ENCODE results near the gene ZC3H15.
"Not testable (repeated sequence)": the region's sequence is repeated elsewhere in the genome, so short reads cannot be mapped to it uniquely, and the experiment has no call there.

The ZC3H15 gene

DNA sequence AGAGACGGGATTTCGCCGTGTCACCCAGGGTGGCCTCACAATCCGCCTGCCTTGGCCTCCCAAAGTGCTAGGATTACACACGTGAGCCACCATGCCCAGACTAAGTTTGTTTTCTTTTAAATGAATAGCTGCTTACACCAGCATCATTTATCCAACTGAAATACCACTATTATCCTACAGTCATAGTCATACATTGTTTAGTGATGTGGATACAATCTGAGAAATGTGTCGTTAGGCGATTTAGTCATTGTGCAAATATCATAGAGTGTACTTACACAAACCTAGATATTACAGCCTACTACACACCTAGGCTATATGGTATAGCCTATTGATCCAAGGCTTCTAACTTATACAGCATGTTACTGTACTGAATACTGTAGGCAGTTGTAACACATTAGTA, 10.3 kb downstream of the ZC3H15 start:
- DNase-seq (no peak), ATAC-seq (no peak)

DNA sequence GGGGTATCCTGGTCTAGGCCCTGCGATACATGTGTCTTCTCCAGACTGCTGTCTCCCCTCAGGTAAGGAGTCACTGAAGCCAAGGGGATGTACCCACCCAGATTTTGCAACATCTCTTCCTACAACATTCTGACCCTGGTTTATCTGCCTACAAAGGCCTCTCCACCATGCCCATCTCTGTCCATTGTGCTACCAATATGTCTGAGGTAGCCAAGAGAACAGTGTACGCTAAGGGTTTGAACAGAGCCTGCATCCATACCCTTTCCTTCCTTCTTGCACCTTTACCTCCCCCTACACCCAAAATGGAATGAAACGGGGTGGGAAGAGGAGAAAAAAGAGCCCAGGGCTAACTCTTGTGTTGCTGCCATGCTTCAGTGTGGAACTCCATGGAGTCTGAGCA, 11.9 kb downstream of the ZC3H15 start:
- ATAC-seq (no peak), DNase-seq (no peak)

DNA sequence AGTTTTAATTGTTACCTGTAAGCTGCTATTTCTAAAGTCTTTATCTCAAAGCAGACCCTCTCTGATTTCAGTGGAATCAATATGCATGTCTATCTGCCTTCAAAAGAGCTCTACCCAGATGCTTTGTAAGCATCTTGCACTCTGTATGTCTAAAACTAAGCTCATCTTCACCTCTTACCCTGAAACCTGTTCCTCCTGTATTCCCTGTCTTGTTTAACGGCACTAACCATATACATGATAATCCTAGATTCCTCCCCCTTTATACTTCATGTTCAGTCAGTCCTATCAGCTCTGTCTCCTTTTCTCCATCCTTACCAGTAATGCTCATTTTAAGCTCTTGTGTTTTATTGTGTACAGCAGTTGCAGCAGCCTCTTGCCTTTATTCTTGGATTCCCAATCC, 12.8 kb downstream of the ZC3H15 start:
- DNase-seq = no peak
- ATAC-seq = no peak

DNA sequence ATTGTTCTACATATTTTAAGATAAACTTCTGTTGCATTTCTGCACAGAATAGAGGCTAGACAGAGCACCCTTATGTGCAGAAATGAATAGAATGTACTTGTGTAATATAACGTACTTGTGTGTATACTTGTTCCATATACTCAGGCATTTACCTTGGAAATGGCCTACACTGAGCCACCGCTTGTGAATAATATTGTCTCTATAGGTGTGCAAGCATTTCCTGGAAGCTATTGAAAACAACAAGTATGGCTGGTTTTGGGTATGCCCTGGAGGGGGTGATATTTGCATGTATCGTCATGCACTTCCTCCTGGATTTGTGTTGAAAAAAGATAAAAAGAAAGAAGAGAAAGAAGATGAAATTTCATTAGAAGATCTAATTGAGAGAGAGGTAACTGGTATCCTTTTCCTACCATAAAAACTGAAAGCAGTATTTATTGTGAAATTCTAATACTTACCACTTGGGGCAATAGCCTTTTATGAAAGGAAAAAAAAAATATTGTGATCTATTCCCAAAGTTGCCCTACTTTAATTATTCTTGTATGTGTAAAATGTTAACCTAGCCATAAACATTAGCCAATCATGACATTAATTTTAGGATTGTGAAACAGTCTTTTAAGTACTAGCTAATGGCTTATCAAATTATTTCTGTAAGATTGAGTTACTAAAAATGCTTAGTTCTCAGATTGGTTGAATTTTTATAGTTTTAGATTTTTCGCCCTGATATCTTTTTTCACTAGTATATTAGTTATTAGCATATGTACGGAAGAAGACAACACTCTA, 18.0 kb downstream of the ZC3H15 start:
- no peak for ATAC-seq

DNA sequence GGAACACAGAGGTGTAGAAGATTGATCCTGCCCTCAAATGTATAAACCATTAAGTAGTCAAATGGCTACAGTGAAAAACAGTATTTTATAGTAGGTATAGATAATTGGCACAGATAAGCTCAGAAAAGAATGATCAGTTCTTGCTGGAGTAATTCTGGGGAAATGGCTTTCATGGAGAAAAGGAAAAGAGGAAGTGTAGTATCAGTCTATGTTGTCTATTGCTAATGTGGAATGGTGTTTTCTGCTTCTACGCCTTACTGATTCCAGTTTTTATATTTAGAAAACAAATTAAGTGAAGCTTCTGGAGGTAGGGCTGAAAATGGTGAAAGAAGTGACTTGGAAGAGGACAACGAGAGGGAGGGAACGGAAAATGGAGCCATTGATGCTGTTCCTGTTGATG, 22.2 kb downstream of the ZC3H15 start:
- ATAC-seq = no peak
- no peak for DNase-seq

More for the DNA sequence above, 18.0 kb downstream of the ZC3H15 start:
- no peak for DNase-seq

DNA sequence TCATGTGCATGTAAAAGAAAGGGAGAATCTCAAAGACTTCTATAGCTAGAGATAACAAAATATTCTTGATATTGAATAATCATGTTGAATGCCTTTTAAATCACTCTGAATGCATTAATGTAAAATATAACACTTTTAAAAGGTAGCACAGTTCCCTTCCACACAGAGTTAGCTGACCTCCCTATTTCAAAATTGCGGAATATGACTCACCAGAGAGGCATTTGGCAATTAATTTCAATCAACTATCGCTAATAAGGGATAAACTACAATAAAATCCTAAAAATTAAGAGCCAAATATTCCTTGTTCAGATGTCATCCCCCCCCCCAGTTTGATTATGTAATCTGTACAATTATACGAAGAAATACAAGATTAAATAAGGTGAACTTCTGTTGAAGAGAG, 29.3 kb downstream of the ZC3H15 start:
- no peak for ATAC-seq

DNA sequence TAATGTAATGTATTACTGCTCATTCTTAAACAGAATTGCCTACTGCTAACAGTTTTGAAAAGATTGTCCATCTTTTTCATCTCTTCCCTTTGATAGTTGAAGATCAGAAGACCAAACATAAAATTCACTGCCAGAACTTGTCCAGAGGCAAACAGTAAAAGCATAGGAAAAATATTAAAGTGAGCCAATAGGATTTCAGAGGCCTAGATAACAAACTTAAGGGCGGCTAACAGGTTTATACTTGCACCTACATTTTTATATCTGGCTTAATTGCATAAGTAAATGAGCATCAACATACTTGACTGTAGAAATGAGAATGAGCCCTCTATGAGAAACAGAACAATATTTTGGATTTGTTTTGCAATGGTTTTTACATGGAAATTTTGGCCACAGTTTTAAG, 30.3 kb downstream of the ZC3H15 start:
- ATAC-seq (no peak), DNase-seq (no peak)

More for the DNA sequence above, 29.3 kb downstream of the ZC3H15 start:
- DNase-seq = no peak

DNA sequence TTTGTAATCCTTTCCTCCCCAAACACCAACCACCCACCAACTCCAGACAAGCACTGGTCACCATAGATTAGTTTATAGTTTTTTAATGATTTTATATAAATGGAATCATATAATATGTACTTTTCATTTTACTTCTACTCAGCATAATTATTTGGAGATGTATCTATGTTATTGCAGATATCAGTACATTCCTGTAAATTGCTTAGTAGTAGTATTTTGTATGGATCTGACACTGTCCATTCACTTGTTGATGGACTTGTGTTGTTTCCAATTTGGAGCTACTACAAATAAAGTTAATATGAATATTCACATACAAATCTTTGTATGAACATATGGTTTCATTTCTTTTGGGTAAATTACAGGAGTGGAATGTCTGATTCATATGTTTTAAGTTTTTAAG, 31.0 kb downstream of the ZC3H15 start:
- no peak for DNase-seq
- ATAC-seq = no peak

DNA sequence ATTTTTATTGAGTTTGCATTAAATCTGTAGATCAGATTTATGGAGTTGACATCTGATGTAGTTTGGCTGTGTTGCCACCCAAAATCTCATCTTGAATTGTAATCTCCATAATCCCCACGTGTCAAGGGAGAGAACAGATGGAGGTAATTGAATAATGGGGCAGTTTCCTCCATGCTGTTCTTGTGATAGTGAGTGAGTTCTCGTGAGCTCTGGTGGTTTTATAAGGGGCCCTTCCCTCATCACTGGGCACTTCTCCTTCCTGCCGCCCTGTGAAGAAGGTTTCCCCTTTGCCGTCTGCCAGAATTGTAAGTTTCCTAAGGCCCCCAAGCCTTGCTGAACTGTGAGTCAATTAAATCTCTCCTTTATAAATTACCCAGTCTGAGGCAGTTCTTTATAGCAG, 32.2 kb downstream of the ZC3H15 start:
- ATAC-seq = no peak
- no peak for DNase-seq

DNA sequence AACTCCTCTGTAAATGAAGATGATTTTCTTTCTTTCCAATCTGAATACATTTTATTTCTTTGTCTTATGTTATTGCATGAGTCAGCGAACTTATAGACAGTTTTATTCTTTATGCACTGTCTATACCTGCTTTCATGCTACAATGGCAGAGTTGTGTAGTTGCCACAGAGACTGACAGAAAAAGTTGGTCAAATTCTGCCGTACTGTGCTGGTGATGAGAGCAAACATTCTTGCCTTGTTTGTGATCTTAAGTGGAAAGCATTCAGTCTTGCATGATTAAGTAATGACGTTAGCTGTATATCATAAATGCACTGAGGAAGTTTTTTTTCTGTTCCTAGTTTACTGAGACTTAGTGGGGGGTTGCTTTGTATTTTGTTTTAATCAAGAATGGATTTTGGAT, 32.9 kb downstream of the ZC3H15 start:
- ATAC-seq = no peak
- no peak for DNase-seq

DNA sequence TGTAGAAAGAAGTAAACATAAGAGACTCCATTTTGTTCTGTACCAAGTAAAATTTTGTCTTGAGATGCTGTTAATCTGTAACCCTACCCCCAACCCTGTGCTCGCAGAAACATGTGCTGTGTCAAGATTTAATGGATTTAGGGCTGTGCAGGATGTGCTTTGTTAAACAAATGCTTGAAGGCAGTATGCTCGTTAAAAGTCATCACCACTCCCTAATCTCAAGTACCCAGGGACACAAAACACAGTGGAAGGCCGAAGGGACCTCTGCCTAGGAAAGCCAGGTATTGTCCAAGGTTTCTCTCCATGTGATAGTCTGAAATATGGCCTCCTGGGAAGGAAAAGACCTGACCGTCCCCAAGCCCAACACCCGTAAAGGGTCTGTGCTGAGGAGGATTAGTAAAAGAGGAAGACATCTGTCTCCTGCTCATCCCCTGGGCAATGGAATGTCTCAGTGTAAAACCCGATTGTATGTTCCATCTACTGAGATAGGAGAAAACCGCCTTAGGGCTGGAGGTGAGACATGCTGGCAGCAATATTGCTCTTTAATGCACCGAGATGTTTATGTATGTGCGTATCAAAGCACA, 35.6 kb downstream of the ZC3H15 start:
- DNase-seq, ATAC-seq: not testable (repeated sequence)

DNA sequence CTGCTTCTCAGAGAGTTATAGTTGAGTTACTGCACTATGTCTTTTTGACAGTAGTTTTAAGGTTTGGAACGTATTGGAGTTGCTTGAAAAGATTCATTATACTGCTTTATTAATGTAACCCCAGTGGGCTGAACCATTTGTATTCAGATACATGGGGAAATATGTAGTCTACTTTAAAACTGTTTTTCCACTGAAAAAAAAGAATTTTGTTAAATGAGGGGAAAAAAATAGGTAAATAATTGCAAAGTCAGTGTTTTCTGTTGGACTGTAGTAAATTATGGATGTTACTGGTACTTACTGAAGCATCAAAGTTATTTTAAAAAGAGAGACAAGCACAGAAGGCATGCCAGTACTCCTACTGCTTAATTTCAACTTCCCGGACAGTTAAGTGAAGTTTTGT, 36.4 kb downstream of the ZC3H15 start:
- no peak for ATAC-seq
- no peak for DNase-seq

DNA sequence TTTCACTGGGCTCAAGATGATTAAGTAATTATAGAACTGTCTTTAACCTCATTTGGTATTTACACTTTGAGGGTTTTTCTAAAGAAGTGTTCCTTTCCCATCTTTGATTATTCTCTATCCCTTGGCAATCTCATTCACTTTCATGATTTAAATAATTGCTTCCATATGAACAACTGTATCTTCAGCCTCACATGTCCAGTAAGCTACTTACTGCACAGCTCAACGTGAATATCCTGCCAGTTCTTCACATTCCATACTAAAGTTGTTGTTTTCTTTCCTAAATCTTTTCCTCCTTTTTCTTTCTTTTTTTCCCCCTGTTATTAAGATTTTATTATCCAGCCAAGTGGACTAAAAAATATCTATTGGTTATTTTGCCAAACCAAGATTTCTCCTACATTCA, 37.7 kb downstream of the ZC3H15 start:
- DNase-seq (no peak), ATAC-seq (no peak)

DNA sequence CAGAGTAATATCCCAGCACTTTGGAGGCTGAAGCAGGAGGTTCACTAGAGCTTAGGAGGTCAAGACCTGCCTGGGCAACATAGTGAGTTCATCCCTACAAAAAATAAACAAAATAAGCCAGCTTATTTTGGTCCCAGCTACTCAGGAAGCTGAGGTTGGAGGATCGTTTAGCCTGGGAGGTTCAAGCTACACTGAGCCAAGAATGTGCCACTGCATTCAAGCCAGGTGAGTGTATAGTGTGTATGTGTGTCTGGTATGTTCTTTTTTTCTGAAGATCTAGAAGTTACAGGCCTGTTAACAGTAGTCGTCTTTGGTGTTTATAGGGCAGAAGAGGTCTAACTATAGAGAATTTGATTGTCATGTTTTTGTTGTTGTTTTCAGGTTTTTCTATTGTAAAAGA, 40.2 kb downstream of the ZC3H15 start:
- DNase-seq (no peak), ATAC-seq (no peak)

DNA sequence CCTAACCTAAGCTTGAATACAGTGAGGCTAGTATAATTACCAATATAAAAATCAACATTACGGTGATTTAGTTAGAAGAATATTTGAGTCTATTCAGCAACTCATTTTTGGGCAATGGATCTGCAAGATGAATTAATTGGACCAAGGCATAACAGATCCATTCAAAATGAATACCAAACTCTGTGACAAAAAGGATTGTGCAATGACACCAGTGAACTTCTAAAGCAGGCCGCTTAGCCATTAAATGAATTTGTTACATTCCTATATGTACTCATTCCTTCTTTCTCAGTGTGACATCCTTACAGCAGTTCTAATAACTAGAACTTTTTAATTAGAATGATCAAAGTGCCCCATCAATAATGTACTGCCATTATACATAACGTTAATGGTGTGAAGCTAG, 44.3 kb downstream of the ZC3H15 start:
- DNase-seq = no peak
- ATAC-seq = no peak

DNA sequence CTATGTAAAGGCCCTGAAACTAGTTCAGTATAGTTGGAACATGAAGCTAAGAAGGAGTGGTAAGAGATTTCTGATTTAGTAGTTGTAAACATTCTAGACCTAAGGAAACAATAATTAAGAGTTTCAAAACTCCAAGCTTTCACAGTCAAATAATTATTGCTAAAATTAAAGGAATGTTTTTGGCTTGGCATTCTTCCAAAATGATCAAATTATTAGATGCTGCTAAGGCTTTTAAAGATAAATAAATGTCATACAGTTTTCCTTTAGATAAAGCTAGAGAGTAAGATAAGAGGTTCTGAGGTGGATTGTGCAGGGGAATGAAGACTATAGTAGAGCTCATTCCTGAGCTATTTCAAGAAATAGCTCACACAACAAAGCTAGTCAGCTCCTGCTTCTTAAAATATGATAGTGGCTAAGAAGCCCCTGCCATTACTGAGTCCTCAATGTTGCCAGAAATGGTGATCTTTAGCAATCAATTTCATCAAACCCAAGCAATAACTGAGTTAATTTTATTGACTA, 45.3 kb downstream of the ZC3H15 start:
- DNase-seq = no peak

DNA sequence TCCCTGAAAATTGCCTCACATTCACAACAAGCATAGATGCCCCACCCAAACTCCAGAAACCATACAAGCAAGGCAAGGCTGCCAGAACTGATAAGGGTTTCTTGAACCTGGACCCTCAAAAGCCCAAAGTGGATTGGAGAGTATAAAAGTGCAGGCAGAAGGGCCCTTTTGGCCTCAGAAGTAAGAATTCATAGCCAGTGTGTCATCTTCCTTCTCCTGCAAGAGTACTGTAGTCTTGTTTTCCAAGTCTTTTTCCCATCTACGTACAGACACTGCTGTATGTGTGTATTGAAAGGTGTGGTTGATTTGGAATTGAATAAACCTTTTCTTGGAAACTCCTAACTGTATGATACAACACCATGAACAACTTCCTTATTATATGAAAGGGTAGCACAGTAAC, 46.8 kb downstream of the ZC3H15 start:
- DNase-seq = no peak
- ATAC-seq = no peak

More for the DNA sequence above, 45.3 kb downstream of the ZC3H15 start:
- no peak for ATAC-seq

DNA sequence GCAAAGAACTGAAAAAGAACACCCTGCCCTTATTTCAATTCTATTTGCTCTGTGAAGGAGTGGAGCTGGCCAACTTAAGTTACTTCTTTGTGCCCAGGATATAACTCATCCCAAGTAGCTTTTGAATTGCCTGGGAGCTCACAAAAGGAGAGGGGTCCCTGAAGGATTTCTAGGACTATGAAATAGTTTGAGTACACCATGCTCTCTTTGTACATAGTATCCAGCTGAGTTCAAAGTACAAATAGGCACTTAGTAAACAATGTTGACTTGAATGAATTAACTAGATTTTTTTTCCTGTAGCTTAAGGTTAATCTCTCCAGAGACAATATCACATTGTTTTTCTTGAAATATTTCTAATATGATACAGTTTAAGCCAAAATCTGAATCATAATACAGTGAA, 47.7 kb downstream of the ZC3H15 start:
- ATAC-seq (no peak), DNase-seq (no peak)

DNA sequence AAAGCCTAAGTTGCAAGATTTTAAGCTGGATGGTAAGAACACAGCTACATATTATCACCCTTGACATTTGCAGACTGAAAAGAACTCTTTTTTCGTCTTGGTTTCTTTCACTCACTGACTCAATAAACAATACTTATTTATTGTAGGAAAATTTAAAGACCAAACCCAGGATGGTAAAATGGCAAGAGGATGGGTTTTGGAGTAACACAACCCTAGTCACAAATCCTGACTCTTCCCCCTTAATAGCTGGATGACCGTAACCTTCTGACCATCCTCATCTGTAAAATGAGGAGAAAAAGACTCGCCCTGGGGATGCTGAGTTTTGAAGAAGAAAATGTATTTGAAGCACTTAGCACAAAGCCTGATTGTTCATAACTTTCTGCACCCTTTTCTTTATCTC, 48.3 kb downstream of the ZC3H15 start:
- DNase-seq = no peak
- ATAC-seq = no peak

DNA sequence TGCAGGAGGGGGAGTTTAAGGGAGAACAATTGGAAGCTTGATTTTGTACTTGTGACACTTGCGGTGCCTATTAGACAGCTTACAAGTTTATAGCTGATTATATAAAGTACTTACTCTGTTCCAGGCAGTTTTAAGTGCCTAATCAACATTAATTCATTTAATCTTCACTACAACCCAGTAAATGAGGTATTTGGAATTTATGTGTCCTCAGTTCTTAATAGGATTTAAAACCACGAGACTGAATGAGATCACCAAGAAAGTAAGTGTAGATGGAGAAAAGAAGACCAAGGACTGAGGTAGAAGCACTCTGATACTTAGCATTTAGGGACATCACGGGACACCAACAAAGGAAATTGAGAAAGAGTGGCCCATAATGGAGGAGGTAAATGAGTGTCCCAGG, 49.8 kb downstream of the ZC3H15 start:
- DNase-seq (no peak), ATAC-seq (no peak)

DNA sequence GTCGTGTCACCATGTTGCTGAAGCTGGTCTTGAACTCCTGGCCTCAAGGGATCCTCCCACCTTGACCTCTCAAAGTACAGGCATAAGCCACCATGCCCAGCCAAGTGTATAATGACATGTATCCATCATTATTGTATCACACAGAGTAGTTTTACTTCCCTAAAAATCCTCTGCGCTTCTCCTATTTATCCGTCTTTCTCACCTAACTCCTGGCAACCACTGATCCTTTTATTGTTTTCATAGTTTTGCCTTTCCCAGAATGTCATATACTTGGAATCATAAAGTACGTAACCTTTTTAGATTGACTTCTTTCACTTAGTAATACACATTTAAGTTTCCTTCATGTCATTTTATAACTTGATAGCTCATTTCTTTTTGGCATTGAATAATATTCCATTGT, 51.0 kb downstream of the ZC3H15 start:
- DNase-seq (no peak), ATAC-seq (no peak)

DNA sequence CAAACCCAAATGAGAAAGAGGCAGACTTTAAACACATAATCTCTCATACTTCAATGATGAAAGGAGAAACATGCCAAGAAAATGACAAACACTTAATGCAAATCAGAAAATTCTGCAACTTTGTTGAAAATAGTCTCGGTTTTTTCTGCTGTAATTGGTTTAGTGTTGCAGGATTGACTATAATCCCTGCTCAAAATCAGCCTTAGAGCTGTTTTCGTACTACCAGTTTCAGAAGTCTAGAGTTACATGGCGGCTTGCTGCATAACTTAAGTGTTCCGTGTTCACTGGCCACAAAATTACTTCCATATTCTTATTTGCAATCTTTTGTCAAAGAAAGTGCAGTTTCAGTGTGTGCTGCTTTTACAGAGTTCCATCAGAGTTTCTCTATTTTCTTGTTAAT, 54.9 kb downstream of the ZC3H15 start:
- no peak for ATAC-seq
- DNase-seq = no peak

DNA sequence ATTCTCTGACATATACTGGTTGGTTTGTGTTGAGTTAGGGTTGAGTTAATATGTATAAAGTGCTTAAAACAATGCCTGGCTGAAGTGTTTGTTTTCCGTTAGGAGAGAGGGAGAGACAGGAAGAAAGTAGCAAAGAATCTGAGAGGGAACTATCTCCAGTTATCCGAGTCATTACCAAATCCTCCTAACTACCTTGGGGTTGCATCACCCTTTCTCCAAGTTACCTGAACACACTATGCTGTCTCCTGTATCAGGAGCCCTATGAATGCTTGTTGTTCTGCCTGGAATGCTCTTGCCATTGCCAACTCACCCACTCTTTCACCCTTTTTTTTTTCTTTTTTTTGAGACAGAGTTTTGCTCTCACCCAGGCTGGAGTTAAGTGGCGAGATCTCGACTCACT, 55.9 kb downstream of the ZC3H15 start:
- no peak for DNase-seq
- no peak for ATAC-seq

DNA sequence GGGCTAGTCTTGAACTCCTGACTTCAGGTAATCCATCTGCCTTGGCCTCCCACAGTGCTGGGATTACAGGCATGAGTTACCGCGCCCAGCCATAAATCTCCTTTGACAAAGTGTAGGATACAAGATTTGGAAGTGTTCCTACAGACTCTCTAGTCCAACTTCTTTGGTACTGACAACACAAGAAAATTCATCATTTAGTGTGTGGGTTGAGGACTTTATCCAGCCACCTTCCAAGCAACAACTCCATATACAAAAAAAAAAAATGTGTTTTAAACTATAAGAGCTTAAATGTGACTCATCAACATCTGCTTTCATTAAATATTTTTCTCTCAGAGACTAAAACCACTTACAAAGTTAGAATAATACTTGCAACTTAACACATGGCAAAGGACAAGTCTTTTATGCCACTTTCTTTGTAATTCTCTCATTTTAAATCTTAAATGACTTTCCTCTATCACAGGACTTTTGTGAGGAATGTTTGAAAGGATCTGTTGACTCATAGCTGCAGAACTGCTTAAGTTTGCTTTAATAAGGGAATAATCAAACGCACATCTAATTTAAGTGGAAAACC, 57.6 kb downstream of the ZC3H15 start:
- no peak for ATAC-seq
- DNase-seq = no peak
